ENCODE measurements around the gene RILPL1.

GRCh38 chr12:123530668-123531067, 2.9 kb downstream of the RILPL1 start:
- TF ChIP-seq CTCF (optimal IDR thresholded peaks at IDR 0.05 in 1 of 3, IDR thresholded peaks at IDR 0.05 in 1 of 3, conservative IDR thresholded peaks at IDR 0.05 in 1 of 3; ENCODE audit: extremely low read depth in 1 of 3, insufficient read depth in 2 of 3, low read length in 3 of 3) (no peak), EZH2 (IDR thresholded peaks at IDR 0.05; ENCODE audit: low read length) (no peak)
